Adrenal gland (tissue), 12 donors: ENCODE measurements around the gene GRIA3. TPM values are rescaled to one million over a fixed set of nuclear protein-coding genes. Genes with fewer than 3 reads are reported as not detected.

ENCODE experiments used
- DNase-seq, 7 donors: peaks; one replicate each; pipeline ENCODE4 v3.0.0-alpha.2; 2019 to 2020
- H3K27ac ChIP-seq, 5 donors: fragments of 200-600 bp; sonication (generic) in 4 of 5; 1 replicate in 3 of 5; 2 replicates in 2 of 5; pipeline versions ENCODE4 v1.5.1 to v1.8.0; 2016 to 2020; ENCODE audit warnings: mild to moderate bottlenecking in 1 of 5
- H3K27me3 ChIP-seq: fragments of 200-600 bp; 2 replicates; pipeline ENCODE4 v1.8.0; 2021
- H3K36me3 ChIP-seq, 2 donors: fragments of 200-600 bp; replicated peaks in 1 of 2; 1 replicate in 1 of 2; 2 replicates in 1 of 2; pipeline versions ENCODE4 v1.5.1 to v1.8.0; 2018 to 2022
- H3K4me1 ChIP-seq, 2 donors: fragments of 200-600 bp; replicated peaks in 1 of 2; 1 replicate in 1 of 2; 2 replicates in 1 of 2; pipeline versions ENCODE4 v1.5.1 to v1.8.0; 2018 to 2021
- H3K4me3 ChIP-seq, 4 donors: fragments of 200-600 bp; sonication (generic) in 3 of 4; one replicate each; pipeline ENCODE4 v1.5.1; 2016 to 2018
- H3K9me3 ChIP-seq, 3 donors: fragments of 200-600 bp; sonication (generic) in 1 of 3; replicated peaks in 1 of 3; 1 replicate in 2 of 3; 2 replicates in 1 of 3; pipeline versions ENCODE4 v1.5.1 to v1.8.0; 2016 to 2021
- CTCF ChIP-seq, 6 experiments: fragments of 450-650 bp in 4 of 6; fragments of 200-600 bp in 2 of 6; sonication (generic) in 1 of 6; IDR thresholded peaks; 1 replicate in 5 of 6; 2 replicates in 1 of 6; pipeline versions ENCODE4 v1.5.1 to v1.8.0; 2016 to 2021; ENCODE audit warnings: antibody characterized with exemption in 6 of 6, mild to moderate bottlenecking in 2 of 6, moderate library complexity in 1 of 6
- POLR2A ChIP-seq, 2 donors: fragments of 450-650 bp; IDR thresholded peaks; one replicate each; pipeline ENCODE4 v1.6.1; 2017; ENCODE audit warnings: antibody characterized with exemption in 2 of 2, mild to moderate bottlenecking in 2 of 2, moderate library complexity in 1 of 2
- WGBS, 4 donors: extraction: QIAGEN DNeasy Blood & Tissue Kit in 2 of 4; methylation state at CpG; one replicate each; pipeline versions ENCODE4 v1.1.5 to v1.1.7; 2013 to 2017; 5-methylcytosine and 5-hydroxymethylcytosine counted together
- intact Hi-C, 2 donors: fragments of 100-400 bp; cut with DNase I; formaldehyde crosslinking; loops; one replicate each; pipeline versions ENCODE4 v1.14.1 to v1.15.0; 2022 to 2023
- polyA plus RNA-seq, 3 donors: library from polyadenylated mRNA; stranded (reverse); fragments of 200-250 nt in 2 of 3; fragments of 350-450 nt in 1 of 3; fragmentation: Illumina TruSeq in 1 of 3; extraction: RNeasy Lipid Tissue Mini Kit (QIAGEN cat#74804) in 1 of 3; gene quantifications; one replicate each; pipeline ENCODE4 v1.2.3, GENCODE V29; 2013 to 2014
- total RNA-seq, 9 donors: library from RNA; depleted of rRNA in 4 of 9; stranded (reverse); fragments of >200 nt in 4 of 9; fragments of 120-200 nt in 1 of 9; fragmentation: NEBNext Ultra II Directional in 1 of 9; extraction: Animal tissue kit (Norgen Biotek cat#: 25700) in 1 of 9; gene quantifications; one replicate each; pipeline versions ENCODE4 v1.1.0 to v1.2.4, GENCODE V29; 2013 to 2023
- donor health status: healthy with polysubstance abuse.
- donor health status: Bipolar disorder and iron deficiency.
- donor health status: DM: yes; HTN: yes; CAD: no.
- donor health status: DM: no; HTN: no; CAD: no.
- donor health status: DM: no; HTN: no; CAD: no.
- donor health status: DM: yes; HTN: yes; CAD: no.

The GRIA3 gene
- total and polyA plus RNA-seq, 12 donors: 9.1 to 51.9 (median 21.1) TPM

GRCh38 chrX:123167621-123168020 lies 16.5 kb upstream of the GRIA3 start:
- Histone ChIP-seq H3K27me3 (no peaks in the 10 kb centered on the region), H3K4me1 (no peaks in the 10 kb centered on the region), H3K9me3 (no peaks in the 10 kb centered on the region), H3K27ac (no peak overlapping the region), H3K36me3 (no peaks in the 10 kb centered on the region), H3K4me3 (no peak overlapping the region)
- intact Hi-C loops: no loop called here
- TF ChIP-seq CTCF (IDR thresholded peaks at IDR 0.05) (no peak), POLR2A (IDR thresholded peaks at IDR 0.05) (no peak)
- DNase-seq: no peak

- intact Hi-C loops: no loop called here
- H3K36me3 ChIP-seq: no peaks in the 10 kb centered on the region
- no peak for DNase-seq
- WGBS, 4 donors: 7 to 28% (median 18%) methylated on average over 2 of the region's 2 CpGs
- TF ChIP-seq POLR2A (IDR thresholded peaks at IDR 0.05) (no peak), CTCF (IDR thresholded peaks at IDR 0.05) (no peak)
- no peak overlapping the region for H3K4me3 ChIP-seq
- no peaks in the 10 kb centered on the region for H3K27me3 ChIP-seq
- H3K9me3 ChIP-seq: no peaks in the 10 kb centered on the region
- H3K27ac ChIP-seq: no peak overlapping the region
- H3K4me1 ChIP-seq: no peaks in the 10 kb centered on the region
These were observed 14.7 kb upstream of the GRIA3 start for GRCh38 chrX:123169247-123169901.

- no peak for DNase-seq
- 69 to 84% (median 78%) methylated on average over 6 to 7 of the region's 7 CpGs for WGBS, 4 donors
- Histone ChIP-seq H3K36me3 (no peaks in the 10 kb centered on the region), H3K27me3 (no peaks in the 10 kb centered on the region), H3K27ac (no peak overlapping the region), H3K4me1 (no peaks in the 10 kb centered on the region), H3K9me3 (no peaks in the 10 kb centered on the region), H3K4me3 (no peak overlapping the region)
- intact Hi-C loops: loop anchor here in 1 of 2 donors (10.0 kb wide), 1 partner anchor 244 kb away; no protein-coding TSS in a partner anchor
- TF ChIP-seq CTCF (IDR thresholded peaks at IDR 0.05): no peak
- no peak for TF ChIP-seq POLR2A (IDR thresholded peaks at IDR 0.05)
These were observed 13.5 kb upstream of the GRIA3 start for GRCh38 chrX:123170546-123170945.

GRCh38 chrX:123171781-123172180 lies 12.3 kb upstream of the GRIA3 start:
- WGBS, 4 donors: 48 to 52% (median 50%) methylated on average over 3 of the region's 3 CpGs
- intact Hi-C loops: loop anchor here in 1 of 2 donors (10.0 kb wide), 1 partner anchor 243 kb away; no protein-coding TSS in a partner anchor
- TF ChIP-seq CTCF (IDR thresholded peaks at IDR 0.05) (no peak), POLR2A (IDR thresholded peaks at IDR 0.05) (no peak)
- H3K27ac ChIP-seq: no peak overlapping the region
- no peaks in the 10 kb centered on the region for H3K4me1 ChIP-seq
- H3K4me3 ChIP-seq: no peak overlapping the region
- no peaks in the 10 kb centered on the region for H3K9me3 ChIP-seq
- no peaks in the 10 kb centered on the region for H3K36me3 ChIP-seq
- no peaks in the 10 kb centered on the region for H3K27me3 ChIP-seq
- peak in 2 of 7 donors; percentile 24 to 33 for DNase-seq
